HG02678 (cell line): ENCODE measurements around the gene SAMSN1.

Experiments
- ATAC-seq: cut with Tn5 transposase; IDR thresholded peaks from one replicate; pipeline ENCODE4 v1.9.1; 2021; ENCODE audit warnings: mild to moderate bottlenecking, moderate library complexity; ENCODE audit not compliant: unreplicated experiment

SAMSN1 gene

GRCh38 chr21:14451546-14451945 is 94.6 kb downstream of the SAMSN1 start:
- no peak for ATAC-seq

DNA sequence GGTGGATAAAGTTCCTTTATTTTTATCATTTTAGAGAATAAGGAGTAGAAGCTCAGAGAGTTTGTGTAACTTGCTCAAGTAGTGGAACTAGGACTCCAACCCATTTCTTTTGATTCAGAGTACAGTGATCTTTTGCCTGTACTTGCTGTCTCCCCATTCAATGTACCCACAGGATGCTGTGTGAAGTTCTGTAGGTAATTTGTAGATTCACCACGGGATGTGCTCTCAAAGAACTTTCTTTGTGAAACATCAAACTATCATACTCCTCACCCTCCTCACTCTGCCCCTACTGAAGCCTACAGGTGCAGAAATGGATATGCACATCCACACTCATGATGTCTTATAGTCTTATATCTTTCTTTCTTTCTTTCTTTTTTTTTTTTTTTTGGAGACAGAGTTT is 97.3 kb downstream of the SAMSN1 start:
- no peak for ATAC-seq

DNA sequence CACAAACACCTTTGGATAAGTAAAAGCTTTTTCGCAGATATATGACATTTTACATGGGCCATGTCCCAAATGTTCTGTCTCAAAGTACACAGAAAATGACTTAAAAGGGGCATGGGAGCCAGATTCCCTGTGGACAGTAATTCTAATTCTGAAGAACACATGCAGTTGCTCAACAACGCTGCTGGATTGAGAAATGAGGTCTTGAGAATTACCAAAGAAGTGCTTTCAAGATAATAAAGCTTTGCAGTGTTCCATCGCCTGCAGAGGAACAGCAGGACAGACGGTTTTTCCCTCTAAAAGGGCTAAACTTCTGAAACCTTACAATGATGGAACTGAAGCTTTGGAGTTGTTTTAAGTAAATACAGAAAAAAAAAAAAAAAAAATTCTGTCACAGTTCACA is 107.9 kb downstream of the SAMSN1 start:
- no peak for ATAC-seq

- no peak for ATAC-seq
Measured at GRCh38 chr21:14435423-14435822, 110.7 kb downstream of the SAMSN1 start.
